Prostate gland (tissue), 2 donors: Measurements from ENCODE around the gene LANCL3.

Experiments used
- POLR2AphosphoS5 ChIP-seq: sonication (generic); formaldehyde crosslinking; IDR thresholded peaks from one replicate; pipeline ENCODE4 v1.6.1; 2017; ENCODE audit warnings: antibody characterized with exemption
- TF ChIP-seq, protein P1 (sequence below), 4 experiments: fragments of 200-600 bp in 2 of 4; fragments of 450-650 bp in 2 of 4; sonication (generic) in 2 of 4; IDR thresholded peaks; 1 replicate in 3 of 4; 2 replicates in 1 of 4; pipeline ENCODE4 v1.5.1; 2016 to 2019; ENCODE audit warnings: antibody characterized with exemption in 4 of 4, mild to moderate bottlenecking in 2 of 4, moderate library complexity in 2 of 4

GRCh38 chrX:37714479-37714878 is 143.0 kb downstream of the LANCL3 start:
- TF ChIP-seq POLR2AphosphoS5, result no peak
- TF ChIP-seq, protein P1, sequence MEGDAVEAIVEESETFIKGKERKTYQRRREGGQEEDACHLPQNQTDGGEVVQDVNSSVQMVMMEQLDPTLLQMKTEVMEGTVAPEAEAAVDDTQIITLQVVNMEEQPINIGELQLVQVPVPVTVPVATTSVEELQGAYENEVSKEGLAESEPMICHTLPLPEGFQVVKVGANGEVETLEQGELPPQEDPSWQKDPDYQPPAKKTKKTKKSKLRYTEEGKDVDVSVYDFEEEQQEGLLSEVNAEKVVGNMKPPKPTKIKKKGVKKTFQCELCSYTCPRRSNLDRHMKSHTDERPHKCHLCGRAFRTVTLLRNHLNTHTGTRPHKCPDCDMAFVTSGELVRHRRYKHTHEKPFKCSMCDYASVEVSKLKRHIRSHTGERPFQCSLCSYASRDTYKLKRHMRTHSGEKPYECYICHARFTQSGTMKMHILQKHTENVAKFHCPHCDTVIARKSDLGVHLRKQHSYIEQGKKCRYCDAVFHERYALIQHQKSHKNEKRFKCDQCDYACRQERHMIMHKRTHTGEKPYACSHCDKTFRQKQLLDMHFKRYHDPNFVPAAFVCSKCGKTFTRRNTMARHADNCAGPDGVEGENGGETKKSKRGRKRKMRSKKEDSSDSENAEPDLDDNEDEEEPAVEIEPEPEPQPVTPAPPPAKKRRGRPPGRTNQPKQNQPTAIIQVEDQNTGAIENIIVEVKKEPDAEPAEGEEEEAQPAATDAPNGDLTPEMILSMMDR (IDR thresholded peaks at IDR 0.05), result no peak
